NCI-H1436 (cell line): ENCODE data around the gene EZH1.

Experiments
- DNase-seq: peaks from one replicate; lab custom pipeline; 2025; lab: John Stamatoyannopoulos, UW

The EZH1 gene

DNA sequence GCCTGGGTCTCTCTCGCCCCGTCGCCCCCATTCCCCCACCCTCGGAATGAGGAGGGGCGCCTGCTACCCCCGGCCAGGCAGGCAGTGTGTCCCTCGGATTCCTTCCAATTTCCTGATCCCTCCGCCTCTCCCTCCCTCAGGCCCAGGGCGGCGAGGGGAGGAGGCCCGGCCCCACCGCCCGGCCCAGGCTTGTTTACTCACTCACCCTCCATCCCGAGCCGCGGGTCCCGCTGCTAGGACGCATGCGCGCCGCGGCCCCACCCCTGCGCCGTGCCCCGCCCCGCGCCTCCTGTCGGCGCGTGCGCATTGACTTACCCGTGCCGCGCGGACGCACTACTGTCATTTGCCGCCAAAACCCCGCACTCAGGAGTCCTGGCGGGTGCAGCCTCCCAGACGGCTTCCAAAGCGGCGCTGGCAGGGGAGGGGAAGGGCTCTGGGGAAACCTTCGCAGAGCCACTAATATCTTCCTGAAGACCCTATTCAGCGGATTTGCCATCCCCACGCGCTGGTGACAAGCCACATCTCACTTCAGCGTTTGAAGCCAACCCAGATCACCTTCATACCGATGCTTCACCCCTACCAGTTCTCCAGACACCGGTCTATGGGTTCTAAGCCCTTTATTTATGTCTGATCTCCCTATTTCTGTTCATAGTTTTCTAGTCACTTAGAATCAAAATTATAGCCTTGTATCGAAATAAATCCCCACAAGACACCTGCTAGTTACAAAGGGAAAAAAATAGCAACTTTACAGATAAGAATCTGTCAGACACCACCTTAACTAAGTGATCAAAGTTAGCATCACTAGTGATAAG, at the start of gene EZH1:
EZH1 (minus strand) TSS at position 235 of the 812 bp plus-strand sequence. CDS start 16,099 bp downstream, outside the sequence.
- DNase-seq = peak; percentile 98

DNA sequence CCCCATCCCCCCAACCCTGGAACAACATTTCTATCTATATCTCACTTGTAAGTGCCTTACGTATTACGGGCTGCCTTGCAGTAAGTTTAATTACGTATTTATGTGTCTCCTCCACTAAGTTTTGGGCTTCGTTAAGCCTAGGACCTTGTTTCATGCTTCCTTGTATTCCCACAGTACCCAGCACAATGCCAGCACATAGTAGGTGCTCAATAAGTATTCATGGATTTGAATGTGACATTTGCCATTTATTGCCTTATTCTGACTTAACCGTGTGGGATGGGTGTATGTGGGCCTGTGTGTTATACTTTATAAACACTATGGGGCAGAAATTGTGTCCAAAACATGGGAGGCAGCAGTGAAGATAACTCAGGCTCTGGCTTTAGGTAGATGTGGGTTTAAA, 47.7 kb upstream of the EZH1 start:
- DNase-seq = no peak

DNA sequence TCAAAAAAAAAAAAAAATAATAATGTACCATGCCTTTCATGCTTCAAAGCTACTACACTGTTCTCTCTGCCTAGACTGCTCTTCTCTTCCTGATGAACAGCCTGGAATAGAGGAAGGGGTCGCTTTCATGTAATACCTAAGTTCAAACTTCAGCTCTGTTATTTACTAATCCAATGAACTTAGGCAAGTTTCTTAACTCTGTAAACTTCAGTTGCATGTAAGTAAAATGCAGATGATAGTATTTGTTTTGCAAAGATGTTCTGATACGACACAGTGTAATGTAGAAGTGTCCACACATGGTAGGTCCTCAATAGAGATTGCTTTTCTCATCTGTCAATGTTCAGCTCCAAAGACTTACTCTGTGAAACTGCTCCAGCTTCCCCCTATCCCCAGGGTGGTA, 47.1 kb upstream of the EZH1 start:
- no peak for DNase-seq

DNA sequence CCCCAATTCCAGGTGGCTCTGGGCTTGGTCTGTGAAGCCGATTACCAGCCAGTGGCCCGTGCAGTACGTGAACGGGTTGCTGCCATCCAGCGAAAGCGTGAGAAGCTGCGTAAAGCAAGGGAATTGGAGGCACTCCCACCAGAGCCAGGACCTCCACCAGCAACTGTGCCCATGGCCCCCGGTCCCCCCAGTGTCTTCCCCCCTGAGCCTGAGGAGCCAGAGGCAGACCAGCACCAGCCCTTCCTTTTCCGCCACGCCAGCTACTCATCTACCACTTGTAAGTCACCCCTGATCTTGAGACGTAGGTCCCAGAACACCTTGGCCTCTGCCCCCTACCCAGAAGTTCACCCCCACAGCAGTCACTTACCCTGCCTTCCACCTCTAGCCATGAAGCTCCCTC, 42.4 kb upstream of the EZH1 start:
- no peak for DNase-seq

DNA sequence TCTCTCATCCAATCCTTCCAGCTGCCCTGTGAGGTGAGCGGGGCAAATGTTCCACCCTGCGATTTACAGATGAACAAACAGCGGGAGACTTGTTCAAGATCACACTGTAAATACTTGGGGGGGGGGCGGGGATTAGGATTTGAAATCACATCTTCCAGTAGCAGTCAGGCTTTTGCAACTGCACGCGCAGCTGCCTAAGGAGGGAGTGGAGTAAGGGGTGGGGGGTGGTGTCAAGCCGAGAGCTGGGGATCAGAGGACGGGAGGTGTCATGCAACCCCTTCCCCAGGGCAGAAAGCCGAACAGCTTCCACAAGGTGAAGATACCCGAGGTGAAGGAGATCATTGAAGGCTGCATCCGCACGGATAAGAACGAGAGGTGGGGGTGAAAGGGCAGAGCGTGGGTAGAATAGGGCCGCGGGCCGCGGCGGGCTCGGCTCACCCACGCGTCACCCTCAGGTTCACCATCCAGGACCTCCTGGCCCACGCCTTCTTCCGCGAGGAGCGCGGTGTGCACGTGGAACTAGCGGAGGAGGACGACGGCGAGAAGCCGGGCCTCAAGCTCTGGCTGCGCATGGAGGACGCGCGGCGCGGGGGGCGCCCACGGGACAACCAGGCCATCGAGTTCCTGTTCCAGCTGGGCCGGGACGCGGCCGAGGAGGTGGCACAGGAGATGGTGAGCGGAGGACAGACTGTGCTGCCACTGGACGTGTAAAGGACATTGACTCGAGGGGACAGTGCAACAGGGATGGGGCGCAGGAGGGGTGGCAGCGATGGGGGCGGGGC, 40.2 kb upstream of the EZH1 start:
- DNase-seq = no peak

DNA sequence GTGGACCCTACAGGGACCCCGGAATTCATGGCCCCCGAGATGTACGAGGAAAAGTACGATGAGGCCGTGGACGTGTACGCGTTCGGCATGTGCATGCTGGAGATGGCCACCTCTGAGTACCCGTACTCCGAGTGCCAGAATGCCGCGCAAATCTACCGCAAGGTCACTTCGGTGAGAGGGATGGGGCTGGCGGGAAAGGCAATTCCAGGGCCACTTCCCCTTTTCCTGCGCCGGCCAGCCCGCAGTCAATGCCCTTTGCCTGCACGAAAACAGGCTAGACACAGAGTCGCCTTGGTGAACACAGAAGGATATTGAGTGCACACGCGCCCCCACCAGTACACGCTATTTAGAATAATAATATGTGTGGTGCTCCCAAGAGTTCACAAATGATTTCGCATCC, 39.6 kb upstream of the EZH1 start:
- DNase-seq = no peak

DNA sequence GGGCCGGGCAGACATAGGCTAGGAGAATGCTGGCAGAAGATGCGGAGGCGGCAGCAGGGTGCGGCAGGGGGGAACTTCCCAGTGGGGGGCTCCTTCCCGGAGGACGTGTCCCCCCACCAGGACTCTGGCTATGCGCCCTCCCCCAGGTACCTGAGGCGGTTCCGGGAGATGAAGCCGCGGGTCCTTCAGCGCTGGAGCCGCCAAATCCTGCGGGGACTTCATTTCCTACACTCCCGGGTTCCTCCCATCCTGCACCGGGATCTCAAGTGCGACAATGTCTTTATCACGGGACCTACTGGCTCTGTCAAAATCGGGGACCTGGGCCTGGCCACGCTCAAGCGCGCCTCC, 38.9 kb upstream of the EZH1 start:
- DNase-seq = no peak

DNA sequence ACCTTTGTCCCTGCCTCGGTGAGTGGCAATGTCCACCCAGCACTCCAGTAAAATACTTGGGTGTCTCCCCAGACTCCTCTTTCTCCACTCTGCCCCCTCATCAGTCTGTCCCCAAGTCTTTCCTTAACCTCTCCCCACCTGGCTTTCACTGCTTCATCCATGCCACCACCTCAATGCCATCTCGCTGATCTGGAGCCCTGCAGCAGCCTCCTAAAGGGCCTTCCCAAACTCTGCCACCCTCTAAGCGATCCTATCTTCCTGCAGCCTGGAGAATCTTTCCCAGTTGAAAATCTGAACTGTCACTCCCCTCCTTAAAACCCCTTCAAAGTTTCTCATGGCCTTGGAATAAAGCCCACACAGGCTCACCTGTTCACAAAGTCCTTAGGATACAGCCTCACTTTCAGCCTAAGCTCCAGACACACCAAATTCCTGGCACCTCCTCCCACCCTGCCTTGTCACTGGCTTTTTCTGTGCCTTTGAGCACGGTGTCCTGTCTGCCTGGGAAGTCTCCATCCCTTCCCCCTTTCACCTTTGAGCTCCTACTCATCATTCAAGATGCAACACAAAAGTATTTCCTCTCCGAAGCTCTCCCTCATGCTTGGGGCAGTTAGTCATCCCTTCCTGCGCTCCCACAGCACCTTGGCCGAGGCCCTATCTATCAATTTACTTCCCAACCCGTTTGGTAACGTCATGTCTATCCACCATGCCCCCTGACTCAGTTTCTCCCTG, 38.4 kb upstream of the EZH1 start:
- DNase-seq = no peak

DNA sequence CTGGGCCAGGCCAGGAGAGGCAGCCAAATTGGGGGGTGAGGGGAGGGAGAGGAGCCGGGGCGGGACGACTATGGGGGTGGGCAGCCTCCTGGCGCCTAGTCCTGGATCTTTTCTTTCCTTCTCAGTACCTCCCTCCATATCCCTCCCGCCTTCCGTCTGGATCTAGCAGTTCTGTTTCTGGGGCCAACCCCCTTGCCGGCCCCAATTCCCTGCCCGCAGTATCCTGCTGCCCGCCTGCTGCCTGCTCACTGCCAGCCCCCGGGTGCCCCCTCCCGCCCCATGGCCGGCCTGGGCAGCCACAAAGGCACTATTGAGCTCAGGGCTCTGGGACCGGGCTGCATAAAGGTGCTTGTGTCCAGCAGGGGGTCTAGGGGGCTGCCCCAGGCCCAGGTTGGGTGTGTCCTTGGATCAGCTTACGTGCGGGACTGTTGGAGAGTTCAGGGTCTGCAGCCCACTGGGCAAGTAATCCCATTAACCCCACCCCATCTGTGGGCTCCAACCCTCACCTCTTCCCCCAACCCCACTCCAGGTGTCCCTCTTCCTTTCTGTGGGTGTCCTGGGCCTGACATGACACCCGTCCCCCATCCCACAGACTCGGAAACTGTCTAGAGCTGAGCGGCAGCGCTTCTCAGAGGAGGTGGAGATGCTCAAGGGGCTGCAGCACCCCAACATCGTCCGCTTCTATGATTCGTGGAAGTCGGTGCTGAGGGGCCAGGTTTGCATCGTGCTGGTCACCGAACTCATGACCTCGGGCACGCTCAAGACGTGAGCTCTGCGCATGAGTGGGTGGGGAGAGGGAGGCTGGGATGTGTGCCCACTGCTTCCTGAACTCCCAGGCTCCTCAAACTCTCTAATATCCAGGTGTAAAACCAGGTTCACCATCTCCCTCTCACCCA, 37.6 kb upstream of the EZH1 start:
- DNase-seq = no peak

DNA sequence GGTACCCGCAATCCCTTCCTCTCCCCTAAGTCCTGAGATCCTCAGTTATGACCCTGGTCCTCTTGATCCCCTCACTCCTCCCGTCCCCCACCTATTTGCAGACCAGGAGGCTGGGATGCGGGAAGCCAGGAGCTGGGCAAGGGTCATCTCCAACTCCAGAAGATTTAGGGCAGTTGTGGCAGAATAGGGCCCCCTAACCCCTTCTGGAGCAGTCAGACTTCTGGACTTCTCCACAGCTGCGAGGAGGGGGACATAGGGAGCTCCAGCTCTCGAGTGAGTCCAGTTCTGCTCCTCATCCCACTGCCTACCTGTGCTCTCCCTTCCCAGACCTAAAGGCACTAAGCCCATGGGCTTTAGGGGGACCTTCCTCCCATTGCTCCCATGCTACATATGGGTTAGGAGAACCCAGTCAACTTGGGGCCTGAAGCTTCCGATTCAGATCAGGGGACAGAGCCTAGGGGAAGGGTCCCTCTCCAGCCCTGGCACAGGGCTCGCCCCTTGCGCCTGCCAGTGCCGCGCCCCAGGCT, 36.9 kb upstream of the EZH1 start:
- DNase-seq = no peak

DNA sequence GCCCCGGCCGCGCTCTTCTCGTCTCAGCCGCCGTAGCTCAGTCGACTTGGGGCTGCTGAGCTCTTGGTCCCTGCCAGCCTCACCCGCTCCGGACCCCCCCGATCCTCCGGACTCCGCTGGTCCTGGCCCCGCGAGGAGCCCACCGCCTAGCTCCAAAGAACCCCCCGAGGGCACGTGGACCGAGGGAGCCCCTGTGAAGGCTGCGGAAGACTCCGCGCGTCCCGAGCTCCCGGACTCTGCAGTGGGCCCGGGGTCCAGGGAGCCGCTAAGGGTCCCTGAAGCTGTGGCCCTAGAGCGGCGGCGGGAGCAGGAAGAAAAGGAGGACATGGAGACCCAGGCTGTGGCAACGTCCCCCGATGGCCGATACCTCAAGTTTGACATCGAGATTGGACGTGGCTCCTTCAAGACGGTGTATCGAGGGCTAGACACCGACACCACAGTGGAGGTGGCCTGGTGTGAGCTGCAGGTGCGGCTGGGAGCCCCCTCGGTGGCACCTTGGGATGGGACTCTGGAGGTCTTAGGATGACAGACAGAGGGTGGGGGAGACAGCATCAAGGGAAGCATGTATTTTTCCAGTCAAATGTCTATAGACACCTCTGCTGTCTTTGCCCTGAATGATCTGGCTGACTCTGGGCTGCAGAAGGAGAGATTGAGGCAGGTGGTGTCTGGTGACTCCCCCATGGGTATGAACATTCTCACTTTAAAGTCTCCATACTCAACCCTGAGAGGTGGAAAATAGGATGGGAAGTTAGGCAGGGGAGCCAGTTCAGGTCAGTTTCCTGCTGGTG, 36.2 kb upstream of the EZH1 start:
- DNase-seq = no peak

DNA sequence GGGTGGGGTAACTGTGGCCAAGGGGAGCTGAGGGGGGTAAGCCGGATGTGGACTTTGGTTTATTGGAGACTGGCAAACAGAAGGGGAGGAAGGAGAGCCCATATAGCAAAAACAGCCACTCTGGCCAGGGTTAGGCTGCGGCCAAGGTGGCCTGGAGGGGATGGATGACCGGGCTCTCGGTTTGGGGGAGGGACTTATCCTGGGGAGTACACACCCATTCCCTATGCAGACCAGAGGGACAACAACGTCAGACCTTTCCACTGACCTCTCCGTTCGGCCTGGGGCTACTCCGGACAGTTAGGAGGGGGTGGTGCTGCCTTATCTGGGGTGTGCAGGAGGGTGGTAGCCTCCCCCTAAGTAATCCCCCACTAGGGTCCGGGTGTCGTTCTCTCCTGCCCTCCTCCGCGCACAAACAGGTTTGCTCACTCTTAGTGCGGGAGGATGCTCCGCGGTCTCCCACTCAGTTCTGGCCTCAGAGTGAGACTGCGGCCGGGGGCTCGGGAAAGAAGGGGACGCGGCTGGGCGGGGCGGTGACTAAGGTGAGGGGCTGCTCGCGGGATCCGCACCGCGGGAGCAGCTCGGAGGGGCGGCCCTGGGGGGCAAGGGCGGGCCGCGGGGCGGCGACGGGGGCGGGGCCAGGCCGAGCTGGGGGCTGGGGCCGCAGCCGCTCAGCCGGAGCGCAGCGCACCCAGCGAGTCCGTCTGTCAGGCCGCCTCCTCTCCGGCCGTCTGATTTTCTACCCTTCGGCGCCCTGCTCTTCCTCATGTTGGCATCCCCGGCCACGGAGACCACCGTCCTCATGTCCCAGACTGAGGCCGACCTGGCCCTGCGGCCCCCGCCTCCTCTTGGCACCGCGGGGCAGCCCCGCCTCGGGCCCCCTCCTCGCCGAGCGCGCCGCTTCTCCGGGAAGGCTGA, 35.4 kb upstream of the EZH1 start, which contains the start of gene WNK4:
WNK4 (plus strand) TSS at position 675 of the 915 bp plus-strand sequence; CDS start at position 764, 89 bp downstream.
- DNase-seq = no peak

DNA sequence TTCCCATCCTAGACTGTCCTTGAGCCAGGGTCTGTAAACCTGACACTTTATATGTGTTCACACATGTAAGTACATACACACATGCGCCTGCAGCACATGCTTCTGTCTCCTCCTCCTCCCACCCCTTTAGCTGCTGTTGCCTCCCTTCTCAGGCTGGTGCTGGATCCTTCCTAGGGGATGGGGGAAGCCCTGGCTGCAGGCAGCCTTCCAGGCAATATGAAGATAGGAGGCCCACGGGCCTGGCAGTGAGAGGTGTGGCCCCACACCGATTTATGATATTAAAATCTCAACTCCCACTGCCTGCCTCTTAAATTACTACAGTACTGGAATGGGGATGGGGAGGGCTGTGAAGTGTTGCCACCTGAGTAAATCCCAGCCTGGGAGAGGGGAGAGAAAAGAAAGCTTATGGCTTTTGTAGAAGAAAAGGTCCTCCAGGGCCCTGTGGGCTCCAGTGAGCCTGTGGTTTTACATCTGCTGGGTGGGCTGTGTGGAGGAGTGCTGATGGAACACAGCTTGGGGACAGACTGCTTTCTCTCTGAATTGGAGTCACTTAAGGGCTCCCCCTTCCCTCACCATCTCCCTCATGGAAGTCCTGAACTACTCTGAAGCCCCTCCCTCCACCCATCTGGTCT, 34.6 kb upstream of the EZH1 start:
- no peak for DNase-seq

DNA sequence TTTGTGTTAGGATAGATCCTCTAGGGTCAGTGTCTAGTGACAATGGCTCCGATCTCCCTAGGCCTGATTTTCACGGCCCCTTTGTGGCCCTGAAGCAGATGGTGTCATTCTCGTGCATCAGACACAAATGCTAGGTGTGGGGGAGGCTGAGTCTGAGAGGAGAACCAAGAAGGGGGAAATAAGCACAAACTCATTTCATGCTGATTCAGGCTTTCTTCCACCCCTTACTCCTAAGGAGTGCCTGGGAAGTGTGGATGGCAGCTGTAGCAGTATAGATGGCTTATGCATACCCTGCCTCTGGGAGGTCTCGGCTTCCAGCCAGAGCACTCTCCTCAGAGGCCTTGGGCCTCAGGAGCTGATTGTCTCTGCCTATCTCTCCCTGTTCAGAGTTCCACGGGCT, 33.7 kb upstream of the EZH1 start:
- DNase-seq = no peak

DNA sequence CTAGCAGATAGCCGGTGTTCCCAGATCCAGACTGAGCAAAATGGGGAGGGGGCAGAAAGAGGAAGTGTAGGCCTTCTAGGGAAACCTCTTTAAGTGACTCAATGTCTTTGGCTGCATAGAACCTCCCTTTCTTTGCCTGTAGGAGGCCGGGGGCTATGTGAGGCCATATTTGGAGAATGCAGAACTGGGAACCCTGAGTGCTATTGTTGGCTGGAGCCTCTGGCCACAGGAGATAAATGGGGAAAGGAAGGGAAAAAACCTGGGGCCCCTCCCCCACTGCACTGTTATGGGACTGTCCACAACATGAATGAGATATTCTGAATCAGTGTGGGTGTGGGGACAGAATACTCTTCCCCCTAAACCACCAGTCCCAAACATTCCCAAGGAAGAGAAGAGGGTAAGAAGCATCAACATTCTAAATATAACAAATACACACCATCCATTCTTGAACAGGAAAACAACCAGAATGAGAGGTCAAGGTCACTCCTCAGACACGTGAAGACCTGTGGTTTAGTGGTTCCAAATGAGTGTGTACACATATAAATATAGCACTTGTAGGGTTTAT, 30.8 kb upstream of the EZH1 start:
- DNase-seq = no peak

DNA sequence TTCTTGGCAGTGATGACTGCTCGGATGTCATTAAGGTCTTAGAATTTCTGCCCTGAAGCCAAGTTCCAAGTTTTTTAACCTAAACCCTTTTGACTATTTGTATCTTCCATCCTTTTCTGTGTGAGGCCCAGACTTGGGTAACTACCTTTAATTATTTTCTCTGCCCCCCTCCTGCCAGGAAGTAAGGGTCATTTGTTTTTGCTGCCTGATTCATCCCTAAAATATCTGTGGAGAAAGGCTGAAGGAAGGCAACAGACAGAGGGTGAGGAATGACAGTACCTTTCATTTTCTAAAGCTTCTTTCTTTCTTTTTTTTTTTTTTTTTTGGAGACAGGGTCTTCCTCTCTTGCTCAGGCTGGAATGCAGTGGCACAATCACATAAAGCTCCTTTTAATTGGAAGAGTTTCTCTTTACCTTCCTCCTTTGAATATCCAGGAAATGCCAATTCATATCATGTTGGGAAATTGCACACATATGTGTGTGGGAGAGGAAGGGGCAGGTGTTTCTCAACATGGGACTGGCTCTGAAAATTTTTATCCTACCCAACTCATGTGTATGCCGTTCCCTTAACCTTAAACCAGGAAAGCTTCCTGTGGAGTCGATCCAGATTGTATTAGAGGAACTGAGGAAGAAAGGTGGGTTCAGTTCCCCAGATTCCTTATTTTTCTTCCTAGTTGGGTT, 29.4 kb upstream of the EZH1 start:
- DNase-seq = no peak

DNA sequence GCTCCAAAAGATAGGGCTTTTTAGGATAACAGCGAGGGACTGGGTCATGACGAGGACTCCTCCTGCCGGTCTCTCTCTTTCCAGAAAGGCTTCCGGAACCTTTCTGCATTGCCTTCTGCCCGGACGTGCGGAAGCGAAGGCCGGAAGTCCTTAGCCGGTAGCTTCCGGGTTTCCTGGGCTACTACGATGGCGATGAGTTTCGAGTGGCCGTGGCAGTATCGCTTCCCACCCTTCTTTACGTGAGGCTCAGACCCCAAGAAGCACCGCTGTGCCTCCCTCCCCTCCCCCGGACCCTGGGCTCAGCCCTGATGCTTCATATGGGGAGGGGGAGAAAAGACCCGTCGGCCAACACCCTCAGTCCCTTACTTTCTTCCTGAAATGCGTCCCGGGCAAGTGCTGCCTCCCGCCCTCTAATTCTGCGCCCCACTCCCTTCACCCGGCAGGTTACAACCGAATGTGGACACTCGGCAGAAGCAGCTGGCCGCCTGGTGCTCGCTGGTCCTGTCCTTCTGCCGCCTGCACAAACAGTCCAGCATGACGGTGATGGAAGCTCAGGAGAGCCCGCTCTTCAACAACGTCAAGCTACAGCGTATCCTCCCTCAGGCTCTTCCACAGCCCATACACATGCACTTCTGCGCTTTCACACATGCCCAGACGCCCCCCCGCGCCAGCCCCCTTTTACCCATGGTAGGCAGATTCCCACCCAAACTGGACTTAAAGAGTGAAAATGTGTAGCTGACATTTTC, 28.6 kb upstream of the EZH1 start, which contains the start of gene VPS25:
VPS25 (plus strand) TSS at position 160 of the 746 bp plus-strand sequence; CDS start at position 187, 27 bp downstream.
- DNase-seq = peak; percentile 88
